Measurements from ENCODE around the gene DNAJA2.

Gene DNAJA2

DNA sequence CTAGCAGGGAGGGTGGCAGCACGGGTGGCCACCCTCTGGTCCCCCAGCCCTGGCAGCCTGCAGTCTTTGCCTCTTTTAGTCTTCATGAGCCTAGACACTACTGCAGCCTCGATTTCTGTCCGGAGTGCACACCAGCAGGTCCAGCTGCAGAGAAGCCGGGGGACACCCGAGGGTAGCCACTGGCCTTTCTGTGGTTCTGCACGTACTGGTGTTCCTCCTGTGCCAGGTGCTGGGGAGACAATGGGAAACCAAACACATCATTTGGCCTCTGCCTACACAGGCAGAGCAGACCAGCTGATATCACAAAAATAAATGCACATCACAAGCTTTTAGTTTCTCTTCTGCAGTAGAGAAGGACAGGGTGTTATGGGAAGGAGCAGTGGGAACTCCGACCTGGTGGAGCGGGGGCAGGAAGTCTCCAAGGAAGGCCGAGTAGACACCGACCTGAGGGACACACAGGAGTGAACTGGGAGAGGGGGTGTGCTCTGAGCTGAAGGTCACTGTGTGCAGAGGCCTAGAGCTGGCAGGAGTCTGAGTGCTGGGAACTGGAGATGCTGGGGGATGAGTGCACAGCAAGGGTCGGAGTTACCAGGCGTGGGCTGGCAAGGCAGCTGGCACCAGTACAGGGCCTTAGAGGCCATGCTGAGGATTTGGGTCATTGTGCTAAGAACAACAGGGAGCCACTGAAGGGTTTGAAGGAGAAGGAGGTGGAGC, 66.3 kb downstream of the DNAJA2 start:
- no peak for DNase-seq (ENCODE audit: insufficient read length, low spot score)
- TF ChIP-seq POLR2AphosphoS5 (IDR thresholded peaks at IDR 0.05; ENCODE audit: low read depth, low read length) (no peak), TAF1 (IDR thresholded peaks at IDR 0.05; ENCODE audit: low read depth, low read length) (no peak), SPI1 (IDR thresholded peaks at IDR 0.05; ENCODE audit: low read depth, low read length) (no peak), POU2F2 (IDR thresholded peaks at IDR 0.05; ENCODE audit: low read depth, low read length) (no peak), PAX5 (IDR thresholded peaks at IDR 0.05; ENCODE audit: insufficient read depth, low read length, severe bottlenecking) (no peak), POLR2A (IDR thresholded peaks at IDR 0.05; ENCODE audit: low read depth, low read length) (no peak)
- FAIRE-seq: no peak

DNA sequence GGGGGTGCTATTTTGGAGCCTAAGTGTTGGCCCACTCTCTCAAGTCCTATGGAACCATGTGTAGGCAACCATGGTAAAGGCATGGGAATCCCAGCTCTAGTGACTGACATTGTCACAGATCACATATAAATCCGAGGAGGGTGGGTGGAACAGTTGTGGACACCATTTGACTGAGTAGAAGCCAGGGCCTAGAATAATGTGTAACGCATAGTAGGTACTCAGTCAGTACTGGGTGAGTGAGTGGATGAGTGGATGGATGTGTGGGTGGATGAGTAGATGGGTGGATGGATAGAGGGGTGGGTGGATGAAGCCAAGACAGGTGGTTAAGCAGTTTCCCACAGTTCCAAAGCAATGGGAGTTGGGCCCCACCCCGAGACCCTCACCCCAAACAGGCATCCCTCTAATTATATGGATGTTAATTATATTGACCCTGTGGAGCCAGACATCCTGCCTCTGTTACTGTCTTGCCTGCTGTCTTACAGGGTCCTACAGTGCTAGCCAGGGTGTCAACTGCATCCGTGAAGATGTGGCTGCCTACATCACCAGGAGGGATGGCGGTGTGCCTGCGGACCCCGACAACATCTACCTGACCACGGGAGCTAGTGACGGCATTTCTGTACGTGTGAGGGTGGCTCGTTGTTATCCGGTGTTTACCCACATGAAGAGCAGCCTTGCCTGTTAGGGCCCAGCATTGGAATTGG, 67.0 kb downstream of the DNAJA2 start:
- no peak for TF ChIP-seq POLR2A (IDR thresholded peaks at IDR 0.05; ENCODE audit: low read depth, low read length)
- no peak for TF ChIP-seq SPI1 (IDR thresholded peaks at IDR 0.05; ENCODE audit: low read depth, low read length)
- DNase-seq (ENCODE audit: insufficient read length, low spot score): no peak
- FAIRE-seq: no peak

Data from GM12891 (cell line).